ENCODE measurements around the gene NKD2. TPM values are rescaled to one million over a fixed set of nuclear protein-coding genes. Genes with fewer than 3 reads are reported as not detected.

NKD2 gene
- total and polyA plus RNA-seq, 2 experiments from 2014 or later = 9.0 to 11.9 TPM

GRCh38 chr5:1011741-1012312 is 3.2 kb downstream of the NKD2 start:
- ATAC-seq (no peak), DNase-seq (ENCODE audit: low spot score) (no peak)
- no peaks in the 10 kb centered on the region; the same call in 2 of the 3 replicates for H3K9me3 Mint-ChIP-seq
- no peaks in the 10 kb centered on the region for H3F3A ChIP-seq (replicated peaks; ENCODE audit: low read depth)
- peaks cover 38% of the 10 kb centered on the region for H3K27me3 Mint-ChIP-seq (ENCODE audit: insufficient read depth, low read depth, poor library complexity)
- no peaks in the 10 kb centered on the region for H3K9me2 ChIP-seq (ENCODE audit: insufficient read depth)
- H3K36me3 ChIP-seq (ENCODE audit: insufficient read depth) = no peaks in the 10 kb centered on the region
- no peaks in the 10 kb centered on the region; the same call in 2 of the 3 replicates for H3K36me3 Mint-ChIP-seq (ENCODE audit: low read depth)
- no peak overlapping the region for H3K4me3 ChIP-seq
- no peak for TF ChIP-seq NANOG (IDR thresholded peaks at IDR 0.05; ENCODE audit: borderline replicate concordance)
- no peak for TF ChIP-seq ZNF331 (CRISPR knock-in tag; IDR thresholded peaks at IDR 0.05; ENCODE audit: low read depth)
- TF ChIP-seq REST (IDR thresholded peaks at IDR 0.05; ENCODE audit: unreplicated experiment) = no peak
- no peak for TF ChIP-seq POLR2AphosphoS5 (IDR thresholded peaks at IDR 0.05; ENCODE audit: low read depth)
- no peak for TF ChIP-seq STAT1 (IDR thresholded peaks at IDR 0.05; ENCODE audit: unreplicated experiment)
- TF ChIP-seq EZH2 (IDR thresholded peaks at IDR 0.05; ENCODE audit: low read depth, unreplicated experiment) = no peak
- H2AFZ ChIP-seq = no peak overlapping the region
- H3K4me1 Mint-ChIP-seq = peaks cover 32% of the 10 kb centered on the region
- no peaks in the 10 kb centered on the region; the same call in 1 of the 2 replicates for H4K20me1 ChIP-seq (replicated peaks; ENCODE audit: insufficient read depth)
- no peak overlapping the region for H3K4me2 ChIP-seq
- H3K27ac Mint-ChIP-seq = no peak overlapping the region
- peaks cover 8% of the 10 kb centered on the region; the same call in 1 of the 2 replicates for H3K4me1 ChIP-seq (ENCODE audit: insufficient read depth)
- no peaks in the 10 kb centered on the region for H3K79me2 ChIP-seq (replicated peaks; ENCODE audit: insufficient read depth)
- no peak overlapping the region for H3K27ac ChIP-seq (ENCODE audit: low read depth)
- H3K4me3 Mint-ChIP-seq = no peak overlapping the region
- H3K27me3 ChIP-seq (ENCODE audit: insufficient read depth) = peaks cover 35% of the 10 kb centered on the region

- no peak overlapping the region for H3K4me3 ChIP-seq
- no peaks in the 10 kb centered on the region for H3K9me2 ChIP-seq (ENCODE audit: insufficient read depth)
- no peak overlapping the region for H3K4me3 Mint-ChIP-seq
- no peaks in the 10 kb centered on the region; the same call in 2 of the 3 replicates for H3K9me3 Mint-ChIP-seq
- H3K36me3 Mint-ChIP-seq (ENCODE audit: low read depth) = no peaks in the 10 kb centered on the region; the same call in 2 of the 3 replicates
- no peaks in the 10 kb centered on the region for H3K36me3 ChIP-seq (ENCODE audit: insufficient read depth)
- H4K20me1 ChIP-seq (replicated peaks; ENCODE audit: insufficient read depth) = no peaks in the 10 kb centered on the region; the same call in 1 of the 2 replicates
- no peak overlapping the region for H3K27ac ChIP-seq (ENCODE audit: low read depth)
- H3F3A ChIP-seq (replicated peaks; ENCODE audit: low read depth) = no peaks in the 10 kb centered on the region
- no peak overlapping the region for H2AFZ ChIP-seq
- DNase-seq (ENCODE audit: low spot score) (no peak), ATAC-seq (no peak)
- peaks cover 30% of the 10 kb centered on the region for H3K27me3 ChIP-seq (ENCODE audit: insufficient read depth)
- H3K4me1 Mint-ChIP-seq = peaks cover 26% of the 10 kb centered on the region
- H3K4me2 ChIP-seq = no peak overlapping the region
- H3K79me2 ChIP-seq (replicated peaks; ENCODE audit: insufficient read depth) = no peaks in the 10 kb centered on the region
- peaks cover 8% of the 10 kb centered on the region; the same call in 1 of the 2 replicates for H3K4me1 ChIP-seq (ENCODE audit: insufficient read depth)
- no peak overlapping the region for H3K27ac Mint-ChIP-seq
- H3K27me3 Mint-ChIP-seq (ENCODE audit: insufficient read depth, low read depth, poor library complexity) = peaks cover 32% of the 10 kb centered on the region
- TF ChIP-seq ZNF462 (CRISPR knock-in tag; IDR thresholded peaks at IDR 0.05) (no peak), STAT1 (IDR thresholded peaks at IDR 0.05; ENCODE audit: unreplicated experiment) (no peak), EZH2 (IDR thresholded peaks at IDR 0.05; ENCODE audit: low read depth, unreplicated experiment) (no peak), ZNF331 (CRISPR knock-in tag; IDR thresholded peaks at IDR 0.05; ENCODE audit: low read depth) (no peak), CREB1 (CRISPR knock-in tag; IDR thresholded peaks at IDR 0.05; ENCODE audit: low read depth) (no peak)
Measured at GRCh38 chr5:1012313-1012841, 3.8 kb downstream of the NKD2 start.

Measured in GM23338 (cell line).